Gastrocnemius medialis (tissue), 4 donors: ENCODE data around the gene PLGRKT. TPM values are rescaled to one million over a fixed set of nuclear protein-coding genes. Genes with fewer than 3 reads are reported as not detected.

Experiments used
- total RNA-seq, 4 donors: library from RNA; depleted of rRNA; stranded (reverse); fragments of >200 nt; gene quantifications; one replicate each; pipeline versions ENCODE4 v1.1.0 to v1.2.3, GENCODE V29; 2016

The PLGRKT gene
- total RNA-seq, 4 donors from 2014 or later = 12.3 to 38.1 (median 15.1) TPM

Other genes starting within 250 kb of the PLGRKT start
- under 1 TPM in 1 of 4 donors, not detected in 3; 0.20 TPM for gene INSL4, start 206.5 kb downstream of the PLGRKT start, total RNA-seq
- gene RLN2, start 133.2 kb downstream of the PLGRKT start, total RNA-seq = not detected
- gene RLN1, start 98.0 kb downstream of the PLGRKT start, total RNA-seq = not detected
- 1 to 10 TPM in 3 of 4 donors, under 1 TPM in 1; 0.61 to 7.2 (median 1.6) TPM for gene CD274, start 12.6 kb upstream of the PLGRKT start, total RNA-seq
- 1 to 10 TPM; 1.4 to 2.5 (median 1.7) TPM for gene PDCD1LG2, start 72.6 kb upstream of the PLGRKT start, total RNA-seq
- gene RIC1, start 191.2 kb upstream of the PLGRKT start, total RNA-seq = 100 to 1,000 TPM in 1 of 4 donors, 10 to 100 TPM in 3; 34.0 to 153 (median 37.3) TPM